HCT116 (cell line): Measurements from ENCODE around the gene C5orf46. TPM values are rescaled to one million over a fixed set of nuclear protein-coding genes. Genes with fewer than 3 reads are reported as not detected.

Experiments used
- ATAC-seq: fragments of 200-7000 bp; cut with Tn5 transposase; 2 replicates; pipeline ENCODE4 v1.9.1; 2020; ENCODE audit warnings: mild to moderate bottlenecking, moderate library complexity
- BruUV-seq: library from RNA; stranded (reverse); fragments of 400-500 nt; replicated peaks from 2 replicates; lab custom pipeline; 2021; lab: Mats Ljungman, UMichigan
- CTCF ChIA-PET: fragments of 300-600 bp; sonication (Branson Sonifier 250); formaldehyde crosslinking; loops from one replicate; lab custom pipeline; 2021; ENCODE audit warnings: antibody characterized with exemption; lab: Charles Lee
- POLR2A ChIA-PET: fragments of 300-600, 350-600 bp; sonication (Branson Sonifier 250); formaldehyde crosslinking; loops from one replicate; lab custom pipeline; 2021; ENCODE audit warnings: antibody characterized with exemption; lab: Charles Lee
- RAD21 ChIA-PET, 2 experiments: fragments of 300-600 bp; sonication (Branson Sonifier 250); formaldehyde crosslinking; loops; one replicate each; lab custom pipeline; 2023; ENCODE audit warnings: low total read pairs in 2 of 2; ENCODE audit not compliant: uncharacterized antibody in 2 of 2, unreplicated experiment in 2 of 2, low non-redundant PET in 1 of 2; lab: Charles Lee
- DNase-seq: peaks from one replicate; pipeline ENCODE4 v3.0.0-alpha.2; 2010; ENCODE audit warnings: low read depth, low spot score
- H2AFZ ChIP-seq: fragments of 200-600 bp; shearing (Covaris generic), sonication (generic); 2 replicates; pipeline ENCODE4 v1.6.1; 2017; ENCODE audit warnings: low read depth, mixed run types, mixed read lengths, antibody characterized with exemption, low read length; ENCODE audit not compliant: poor library complexity, severe bottlenecking
- H3K27ac ChIP-seq: 2 replicates; pipeline ENCODE4 v1.5.1; 2012; ENCODE audit warnings: low read depth, low read length
- H3K27me3 ChIP-seq: fragments of 200-600 bp; sonication (generic); 2 replicates; pipeline ENCODE4 v1.6.1; 2016; ENCODE audit warnings: mixed run types, low read length, mixed read lengths; ENCODE audit not compliant: insufficient read depth
- H3K36me3 ChIP-seq, 2 experiments: fragments of 200-500 bp in 1 of 2; fragments of 200-600 bp in 1 of 2; sonication (Bioruptor generic) in 1 of 2; sonication (generic) in 1 of 2; 2 replicates each; pipeline versions ENCODE4 v1.5.1 to v1.6.1; 2014 to 2016; ENCODE audit warnings: low read length in 2 of 2, inconsistent platforms in 1 of 2, mixed read lengths in 1 of 2, mixed run types in 1 of 2; ENCODE audit not compliant: insufficient read depth in 2 of 2, control insufficient read depth in 1 of 2
- H3K4me1 ChIP-seq, 2 experiments: fragments of 200-600 bp in 1 of 2; sonication (generic) in 1 of 2; 2 replicates each; pipeline versions ENCODE4 v1.5.1 to v1.6.1; 2012 to 2017; ENCODE audit warnings: low read length in 2 of 2, inconsistent platforms in 1 of 2, mild to moderate bottlenecking in 1 of 2, mixed read lengths in 1 of 2, mixed run types in 1 of 2, moderate library complexity in 1 of 2; ENCODE audit not compliant: insufficient read depth in 2 of 2, control insufficient read depth in 1 of 2
- H3K4me2 ChIP-seq: fragments of 200-600 bp; sonication (generic); 2 replicates; pipeline ENCODE4 v1.6.1; 2017; ENCODE audit warnings: mixed run types, low read length, mixed read lengths
- H3K4me3 ChIP-seq, 2 experiments: fragments of 200-600 bp in 1 of 2; sonication (generic) in 1 of 2; replicated peaks in 1 of 2; 2 replicates each; pipeline ENCODE4 v1.5.1; 2011 to 2016; ENCODE audit warnings: low read length in 2 of 2, control low read depth in 1 of 2, low read depth in 1 of 2, mild to moderate bottlenecking in 1 of 2, mixed read lengths in 1 of 2, mixed run types in 1 of 2
- H3K79me2 ChIP-seq: fragments of 200-600 bp; sonication (generic); 2 replicates; pipeline ENCODE4 v1.6.1; 2017; ENCODE audit warnings: mild to moderate bottlenecking, mixed run types, low read length, moderate library complexity, mixed read lengths; ENCODE audit not compliant: insufficient read depth
- H3K9ac ChIP-seq: fragments of 200-600 bp; sonication (generic); 2 replicates; pipeline ENCODE4 v1.6.1; 2016; ENCODE audit warnings: low read length, mixed read lengths
- H3K9me2 ChIP-seq: fragments of 200-600 bp; sonication (generic), shearing (Covaris generic); 2 replicates; pipeline ENCODE4 v1.6.1; 2017; ENCODE audit warnings: mixed run types, mild to moderate bottlenecking, moderate library complexity; ENCODE audit not compliant: insufficient read depth
- H3K9me3 ChIP-seq, 2 experiments: fragments of 200-500 bp in 1 of 2; fragments of 200-600 bp in 1 of 2; sonication (Bioruptor generic) in 1 of 2; sonication (generic) in 1 of 2; 2 replicates each; pipeline ENCODE4 v1.6.1; 2014 to 2017; ENCODE audit warnings: low read length in 2 of 2, mixed read lengths in 2 of 2, inconsistent platforms in 1 of 2, low read depth in 1 of 2, mild to moderate bottlenecking in 1 of 2, mixed run types in 1 of 2, moderate library complexity in 1 of 2; ENCODE audit not compliant: control insufficient read depth in 1 of 2, insufficient read depth in 1 of 2
- H4K20me1 ChIP-seq: fragments of 200-600 bp; sonication (generic), shearing (Covaris generic); 2 replicates; pipeline ENCODE4 v1.6.1; 2017; ENCODE audit warnings: mixed run types, mild to moderate bottlenecking, moderate library complexity; ENCODE audit not compliant: insufficient read depth
- CBX3 ChIP-seq: IDR thresholded peaks from 2 replicates; pipeline ENCODE4 v1.6.1; 2012; ENCODE audit warnings: low read depth
- CEBPB ChIP-seq: IDR thresholded peaks from 2 replicates; pipeline ENCODE4 v1.6.1; 2012; ENCODE audit warnings: low read depth
- CTCF ChIP-seq, 3 experiments: fragments of 200-600 bp in 1 of 3; sonication (generic) in 1 of 3; IDR thresholded peaks in 2 of 3; conservative IDR thresholded peaks in 1 of 3; 2 replicates each; pipeline ENCODE4 v1.5.1; 2012 to 2017; ENCODE audit warnings: low read depth in 2 of 3, low read length in 2 of 3, antibody characterized with exemption in 1 of 3, borderline replicate concordance in 1 of 3, control low read depth in 1 of 3, mild to moderate bottlenecking in 1 of 3, mixed read lengths in 1 of 3, mixed run types in 1 of 3, moderate library complexity in 1 of 3; ENCODE audit not compliant: insufficient read depth in 1 of 3
- EGR1 ChIP-seq: IDR thresholded peaks from 2 replicates; pipeline ENCODE4 v1.6.1; 2012; ENCODE audit warnings: low read depth
- ELF1 ChIP-seq: IDR thresholded peaks from 2 replicates; pipeline ENCODE4 v1.6.1; 2012; ENCODE audit warnings: low read depth, borderline replicate concordance
- EZH2 ChIP-seq: fragments of 200-600 bp; sonication (generic); IDR thresholded peaks from 2 replicates; pipeline ENCODE4 v1.6.1; 2017; ENCODE audit warnings: antibody characterized with exemption, mixed run types
- EZH2phosphoT487 ChIP-seq: fragments of 200-600 bp; IDR thresholded peaks from 2 replicates; pipeline ENCODE4 v1.6.1; 2018; ENCODE audit warnings: antibody characterized with exemption, borderline replicate concordance
- FOSL1 ChIP-seq: IDR thresholded peaks from 2 replicates; pipeline ENCODE4 v1.6.1; 2012; ENCODE audit warnings: low read depth
- JUND ChIP-seq: IDR thresholded peaks from 2 replicates; pipeline ENCODE4 v1.6.1; 2012
- POLR2A ChIP-seq: IDR thresholded peaks from 2 replicates; pipeline ENCODE4 v1.7.0; 2011; ENCODE audit warnings: borderline replicate concordance; ENCODE audit not compliant: insufficient read depth, insufficient read length; ENCODE audit errors: extremely low read depth
- POLR2AphosphoS5 ChIP-seq: IDR thresholded peaks from 2 replicates; pipeline ENCODE4 v1.6.1; 2011; ENCODE audit warnings: mild to moderate bottlenecking, low read depth, low read length, moderate library complexity
- RAD21 ChIP-seq: IDR thresholded peaks from 2 replicates; pipeline ENCODE4 v1.6.1; 2012; ENCODE audit warnings: low read depth, mild to moderate bottlenecking
- REST ChIP-seq: IDR thresholded peaks from 2 replicates; pipeline ENCODE4 v1.6.1; 2012; ENCODE audit warnings: low read depth
- SIN3A ChIP-seq: IDR thresholded peaks from 2 replicates; pipeline ENCODE4 v1.6.1; 2012; ENCODE audit warnings: low read depth
- SP1 ChIP-seq: IDR thresholded peaks from 2 replicates; pipeline ENCODE4 v1.6.1; 2012; ENCODE audit warnings: low read depth
- SRF ChIP-seq: IDR thresholded peaks from 2 replicates; pipeline ENCODE4 v1.6.1; 2012; ENCODE audit warnings: low read depth
- YY1 ChIP-seq: IDR thresholded peaks from 2 replicates; pipeline ENCODE4 v1.6.1; 2011; ENCODE audit warnings: low read length, low read depth, moderate library complexity, mild to moderate bottlenecking; ENCODE audit not compliant: insufficient replicate concordance; ENCODE audit errors: extremely low read depth
- ZBTB33 ChIP-seq: IDR thresholded peaks from 2 replicates; pipeline ENCODE4 v1.6.1; 2011; ENCODE audit warnings: mild to moderate bottlenecking, low read length, moderate library complexity; ENCODE audit not compliant: insufficient replicate concordance; ENCODE audit errors: extremely low read depth
- ZFX ChIP-seq: fragments of 450-650 bp; IDR thresholded peaks from 2 replicates; pipeline ENCODE4 v1.6.1; 2017
- ZNF274 ChIP-seq: fragments of 200-500 bp; sonication (Bioruptor generic); IDR thresholded peaks from 2 replicates; pipeline ENCODE4 v1.6.1; 2014; ENCODE audit warnings: mild to moderate bottlenecking, low read depth, low read length, inconsistent platforms
- intact Hi-C: fragments of 100-400 bp; cut with micrococcal nuclease; formaldehyde crosslinking; loops from 2 replicates; pipeline ENCODE4 v1.10.0; 2022
- total RNA-seq: library from RNA; stranded (reverse); gene quantifications from one replicate; pipeline ENCODE4 v1.2.1, GENCODE V29; 2021; ENCODE audit not compliant: unreplicated experiment

C5orf46 gene
- total RNA-seq, 1 experiment from 2014 or later: not detected

- no peak overlapping the region for H3K9ac ChIP-seq
- H3K4me3 ChIP-seq: no peak overlapping the region
- no peak overlapping the region for H3K4me2 ChIP-seq
- no TSS peak for BruUV-seq
- ChIA-PET POLR2A (no interaction called here), RAD21 (no interaction called here), CTCF (no interaction called here)
- H3K4me1 ChIP-seq: no peaks in the 10 kb centered on the region
- no peaks in the 10 kb centered on the region for H4K20me1 ChIP-seq
- peaks cover 6% of the 10 kb centered on the region; the same call in 1 of the 2 replicates for H3K27me3 ChIP-seq
- H3K36me3 ChIP-seq: no peaks in the 10 kb centered on the region
- no peak for TF ChIP-seq CEBPB
- TF ChIP-seq YY1: no peak
- TF ChIP-seq EGR1: no peak
- TF ChIP-seq CTCF (IDR thresholded peaks at IDR 0.05 in 2 of 3, conservative IDR thresholded peaks at IDR 0.05 in 1 of 3; ENCODE audit: borderline replicate concordance in 1 of 3, insufficient read depth in 1 of 3, low read depth in 2 of 3, low read length in 2 of 3): no peak
- no peak for TF ChIP-seq EZH2phosphoT487
- TF ChIP-seq EZH2: no peak
- no peak for TF ChIP-seq RAD21
- TF ChIP-seq ZBTB33: no peak
- no peak for TF ChIP-seq POLR2AphosphoS5
- TF ChIP-seq ZNF274: no peak
- TF ChIP-seq SP1: no peak
- TF ChIP-seq SRF: no peak
- TF ChIP-seq POLR2A: no peak
- no peak for TF ChIP-seq FOSL1
- TF ChIP-seq ZFX: no peak
- TF ChIP-seq JUND: no peak
- TF ChIP-seq ELF1: no peak
- TF ChIP-seq CBX3: no peak
- no peak for TF ChIP-seq REST
- no peak for TF ChIP-seq SIN3A
- no peak overlapping the region for H3K27ac ChIP-seq
- no peaks in the 10 kb centered on the region for H3K9me2 ChIP-seq
- DNase-seq (no peak), ATAC-seq (no peak)
- no peaks in the 10 kb centered on the region for H3K79me2 ChIP-seq
- H3K9me3 ChIP-seq: no peaks in the 10 kb centered on the region
- H2AFZ ChIP-seq: no peak overlapping the region
- intact Hi-C loops: no loop called here
Measured at GRCh38 chr5:147902609-147903115, 3.7 kb downstream of the C5orf46 start.
